ENCODE measurements around the gene SYNE1.
"Not testable (repeated sequence)": the region's sequence is repeated elsewhere in the genome, so short reads cannot be mapped to it uniquely, and the experiment has no call there.

Gene SYNE1

DNA sequence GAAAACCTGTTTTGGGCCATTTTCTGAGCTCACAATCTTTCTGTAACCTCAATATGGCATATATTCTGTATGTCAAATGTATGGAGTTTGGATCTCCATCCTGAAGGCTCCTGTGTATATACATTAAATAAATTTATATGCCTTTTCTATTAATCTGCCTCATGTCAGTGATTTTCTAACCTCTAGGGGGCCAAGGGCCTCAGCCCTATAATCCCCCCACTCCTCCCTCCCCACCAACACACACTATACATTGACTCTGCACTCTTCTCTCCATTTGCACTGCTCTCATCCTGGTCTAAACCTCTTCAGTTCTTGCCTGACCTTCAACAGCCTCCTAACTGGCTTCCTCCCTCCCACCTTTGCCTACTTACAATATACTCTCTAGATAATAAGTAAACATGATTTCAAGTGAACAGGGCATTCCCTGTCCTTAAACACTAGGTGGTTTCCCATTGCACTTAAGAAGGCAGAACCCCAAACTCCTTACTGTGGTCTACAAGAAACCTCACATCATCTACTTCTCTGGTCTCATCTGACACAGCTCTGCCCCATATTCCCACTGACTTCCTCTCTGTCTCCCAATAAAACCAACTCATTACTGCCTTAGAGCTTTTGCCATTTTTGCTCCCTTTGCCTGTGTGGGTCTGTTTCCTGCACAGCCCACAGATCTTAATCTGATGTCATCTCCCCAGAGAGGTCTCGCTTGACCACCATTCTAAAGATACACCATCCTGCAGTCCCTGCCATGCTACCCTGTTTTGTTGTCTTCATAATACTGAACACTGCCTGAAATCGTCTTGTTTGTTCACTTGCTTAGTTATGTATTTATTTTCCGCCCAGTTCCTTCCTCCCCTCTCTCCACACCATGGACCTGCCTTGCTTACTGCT lies 213.7 kb downstream of the SYNE1 start:
- DNase-seq (ENCODE audit: low spot score): no peak

DNA sequence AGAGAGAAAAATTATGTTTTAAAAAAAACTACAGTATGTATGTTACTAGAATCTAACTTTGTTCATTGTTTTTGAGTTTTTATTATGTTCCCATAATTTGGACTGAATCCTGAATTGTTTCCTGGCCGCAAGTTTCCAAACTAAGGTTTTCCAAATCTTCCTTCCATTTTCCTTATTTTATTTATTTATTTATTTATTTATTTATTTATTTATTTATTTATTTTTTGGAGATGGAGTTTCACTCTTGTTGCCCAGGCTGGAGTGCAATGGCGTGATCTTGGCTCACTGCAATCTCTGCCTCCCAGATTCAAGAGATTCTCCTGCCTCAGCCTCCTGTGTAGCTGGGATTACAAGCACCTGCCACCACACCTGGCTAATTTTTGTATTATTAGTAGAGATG lies 215.7 kb downstream of the SYNE1 start:
- not testable (repeated sequence) for DNase-seq (ENCODE audit: low spot score)

DNA sequence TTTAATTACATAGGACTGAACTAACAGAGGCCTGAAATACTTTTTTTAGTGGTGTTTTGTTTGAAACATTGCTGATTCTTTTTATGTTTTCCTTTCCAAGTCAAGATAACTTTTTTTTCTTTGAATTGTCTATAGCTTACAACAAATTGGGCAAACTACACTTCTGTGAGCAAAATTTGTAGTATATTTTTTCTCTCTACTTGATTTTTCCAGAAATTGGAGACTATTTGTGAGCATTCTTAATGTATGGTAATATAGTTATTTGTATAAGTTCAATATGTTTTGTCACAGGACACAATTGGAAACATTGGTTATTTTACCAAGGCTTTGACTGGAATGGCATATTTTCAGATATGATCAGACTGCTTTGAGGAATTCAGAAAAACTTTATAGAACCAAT lies 216.5 kb downstream of the SYNE1 start:
- no peak for DNase-seq (ENCODE audit: low spot score)

- DNase-seq (ENCODE audit: low spot score): no peak
Observed at GRCh38 chr6:152418551-152418950, 218.6 kb downstream of the SYNE1 start.

- DNase-seq (ENCODE audit: low spot score): peak; percentile 6
Observed at GRCh38 chr6:152416652-152417051, 220.5 kb downstream of the SYNE1 start.

DNA sequence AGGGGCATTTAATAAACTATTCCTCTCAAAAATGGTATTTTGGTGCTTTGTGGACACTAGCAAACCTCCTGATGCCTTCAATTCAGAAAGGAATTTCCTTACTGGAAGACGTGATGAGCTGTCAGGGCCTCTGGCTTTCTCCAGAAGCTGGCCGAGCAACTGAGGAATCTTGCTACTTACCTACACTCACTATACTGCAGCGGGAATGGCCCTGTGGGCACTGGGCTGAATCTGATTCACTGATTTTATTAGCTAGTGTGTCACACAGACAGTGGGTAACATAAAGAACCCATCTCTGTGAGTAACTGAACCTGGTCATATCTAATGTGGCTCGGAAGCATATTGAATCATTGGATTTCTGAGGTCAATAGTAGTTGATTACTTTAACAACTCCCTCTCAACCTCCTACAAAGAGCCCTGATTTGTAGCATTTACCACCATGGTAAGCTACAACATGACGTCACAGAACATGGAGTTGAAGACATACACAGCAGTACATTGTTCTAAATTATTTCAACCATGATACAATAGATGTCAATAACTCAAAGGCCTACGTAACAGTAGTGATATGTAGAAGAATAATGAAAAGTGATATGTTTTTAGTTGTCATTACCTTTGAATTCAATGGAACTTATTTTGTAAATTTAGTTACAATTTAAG lies 232.1 kb downstream of the SYNE1 start:
- DNase-seq (ENCODE audit: low spot score): no peak

GRCh38 chr6:152404086-152404857 lies 232.9 kb downstream of the SYNE1 start:
- no peak for DNase-seq (ENCODE audit: low spot score)

GRCh38 chr6:152402791-152403190 lies 234.4 kb downstream of the SYNE1 start:
- no peak for DNase-seq (ENCODE audit: low spot score)

GRCh38 chr6:152401978-152402377 lies 235.2 kb downstream of the SYNE1 start:
- DNase-seq (ENCODE audit: low spot score): no peak

DNA sequence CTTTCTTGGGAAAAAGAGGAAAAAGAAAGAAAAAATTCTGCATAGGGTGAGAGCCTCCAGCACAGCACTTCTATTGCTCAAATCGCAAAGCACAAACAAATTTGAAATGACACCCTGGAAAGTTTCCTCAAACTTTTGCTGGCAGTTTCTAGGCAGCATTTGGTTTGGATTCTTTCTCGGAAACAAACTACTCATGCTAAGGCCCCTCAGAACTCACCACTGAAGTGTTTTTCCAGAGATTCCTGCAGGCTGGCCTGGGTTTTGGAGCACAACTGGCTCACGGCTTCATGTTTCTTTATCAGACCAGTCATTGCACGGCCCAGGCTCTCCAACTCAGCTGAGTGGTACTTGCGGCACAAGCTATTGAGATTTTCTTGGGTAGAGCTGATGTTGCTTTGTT lies 237.8 kb downstream of the SYNE1 start:
- no peak for DNase-seq (ENCODE audit: low spot score)

DNA sequence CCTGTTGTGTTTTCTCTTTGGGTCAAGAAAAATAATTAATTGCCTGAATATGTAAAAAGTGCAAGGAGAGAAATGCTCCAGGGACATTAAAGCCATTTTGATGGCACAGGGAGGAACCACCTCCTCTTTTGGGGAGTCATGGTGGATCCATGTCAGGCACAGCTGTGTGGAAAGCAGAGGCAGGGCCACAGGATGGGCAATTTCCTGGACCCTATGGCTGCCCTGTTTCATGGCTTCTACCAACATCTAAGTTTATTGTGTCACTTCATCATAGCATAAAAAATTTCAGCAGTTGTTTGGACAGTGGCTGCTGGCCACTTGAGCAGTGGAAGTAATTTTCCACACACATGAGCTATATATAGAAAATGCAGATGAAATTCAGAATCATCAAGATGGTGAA lies 238.2 kb downstream of the SYNE1 start:
- DNase-seq (ENCODE audit: low spot score): no peak

GRCh38 chr6:152398316-152398715 lies 238.8 kb downstream of the SYNE1 start:
- DNase-seq (ENCODE audit: low spot score): no peak

GRCh38 chr6:152394303-152394702 lies 242.9 kb downstream of the SYNE1 start:
- no peak for DNase-seq (ENCODE audit: low spot score)

- no peak for DNase-seq (ENCODE audit: low spot score)
Observed at GRCh38 chr6:152391179-152391880, 245.8 kb downstream of the SYNE1 start.

- no peak for DNase-seq (ENCODE audit: low spot score)
Observed at GRCh38 chr6:152387091-152387490, 250.1 kb downstream of the SYNE1 start.

DNA sequence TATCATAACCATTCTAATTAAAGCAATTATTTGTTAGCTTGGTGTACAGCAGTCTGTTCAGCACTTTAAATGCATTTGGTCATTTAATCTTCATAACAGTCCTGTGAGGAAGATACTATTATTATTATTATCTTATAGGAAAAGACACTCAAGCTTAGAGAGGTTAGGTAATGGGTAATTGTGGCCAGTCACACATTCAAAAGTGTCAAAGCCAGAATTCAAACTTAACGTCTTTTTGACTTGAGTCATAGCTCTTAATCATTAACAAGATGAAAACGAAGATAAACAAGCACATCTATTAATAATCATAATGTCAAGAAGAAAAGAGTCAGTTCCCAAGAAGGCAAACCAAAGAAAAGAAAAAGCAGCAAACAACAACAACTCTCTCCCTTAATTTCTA lies 251.0 kb downstream of the SYNE1 start:
- no peak for DNase-seq (ENCODE audit: low spot score)

DNA sequence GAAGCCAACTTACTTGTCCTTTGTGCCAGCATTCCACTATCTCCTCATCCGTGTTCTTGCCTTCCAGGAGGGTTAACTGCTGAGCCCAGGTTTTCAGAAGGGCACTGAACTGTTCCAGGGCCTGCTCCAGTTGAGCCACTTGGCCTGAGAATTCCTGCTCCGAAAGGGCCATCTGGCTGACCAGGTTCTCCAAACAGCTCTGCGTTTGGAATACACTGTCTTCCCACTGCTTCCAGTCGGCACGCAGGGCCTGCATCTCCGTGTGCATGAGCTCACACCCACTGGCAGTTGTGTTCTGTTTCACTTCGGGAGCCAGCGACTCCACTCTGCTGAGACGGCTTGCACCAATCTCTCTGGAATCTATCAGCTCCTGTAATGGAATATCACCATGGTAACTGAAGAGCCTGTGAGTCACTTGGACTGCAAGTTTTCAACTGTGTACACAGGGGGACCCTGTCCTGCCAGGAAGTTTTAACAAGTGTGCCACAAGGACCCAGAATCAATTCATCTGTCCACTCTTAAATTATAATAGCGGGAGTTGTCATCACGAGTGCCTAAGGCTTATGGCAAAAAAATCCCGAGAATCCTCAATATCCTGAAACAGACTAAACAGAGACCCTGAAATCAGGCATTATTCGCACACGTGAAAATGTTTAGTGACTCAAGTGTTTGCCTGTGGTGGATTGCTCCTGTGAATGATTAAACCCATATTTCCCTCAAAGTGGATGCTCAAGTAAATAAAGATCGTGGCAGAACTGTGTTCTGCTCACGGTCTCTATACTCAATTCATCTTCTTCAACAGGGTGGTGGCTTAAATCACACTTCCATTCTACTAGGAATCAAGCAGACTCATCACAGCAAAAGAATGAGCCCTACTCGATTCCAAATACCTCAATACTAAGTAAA lies 255.9 kb downstream of the SYNE1 start:
- DNase-seq (ENCODE audit: low spot score): peak; percentile 72

DNA sequence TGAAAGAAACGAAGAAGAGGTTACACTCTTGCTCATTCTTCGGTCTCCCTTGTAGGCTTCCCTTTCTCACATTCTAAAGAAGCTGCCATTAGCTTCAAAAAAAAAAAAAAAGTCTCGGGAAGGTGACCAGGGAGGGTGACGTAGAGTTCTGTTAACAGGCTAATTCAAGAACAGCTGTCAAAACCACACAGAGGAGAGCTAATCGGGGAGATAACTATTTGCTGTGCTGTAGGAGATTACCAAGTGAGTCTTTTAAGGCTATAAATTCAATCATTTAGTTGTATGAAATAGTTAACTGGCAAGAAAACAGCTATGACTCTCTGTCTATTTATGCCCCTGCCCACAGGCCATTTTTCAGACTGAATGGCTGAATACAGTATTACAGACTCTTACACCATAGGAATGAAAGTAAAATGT lies 256.8 kb downstream of the SYNE1 start:
- peak; percentile 73 for DNase-seq (ENCODE audit: low spot score)

DNA sequence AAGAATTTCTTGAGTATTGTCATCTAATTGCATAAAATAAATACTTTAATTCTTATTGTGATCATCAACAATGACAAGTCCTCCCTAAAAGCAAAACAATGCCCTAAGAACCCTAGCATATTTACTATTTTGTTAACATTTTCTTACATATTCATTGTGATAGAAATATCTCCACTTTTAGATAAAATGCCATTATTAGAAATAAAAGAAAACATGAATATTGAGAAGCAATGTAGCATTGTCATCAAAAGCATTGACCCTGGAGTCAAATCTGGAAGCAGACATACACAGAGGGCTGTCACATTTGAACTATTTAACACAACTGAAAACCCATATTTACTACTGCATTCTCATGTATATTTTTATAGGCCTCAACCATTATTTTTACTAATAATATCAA lies 257.7 kb downstream of the SYNE1 start:
- DNase-seq (ENCODE audit: low spot score): peak; percentile 42

- peak; percentile 68 for DNase-seq (ENCODE audit: low spot score)
Observed at GRCh38 chr6:152378169-152378568, 259.0 kb downstream of the SYNE1 start.

- no peak for DNase-seq (ENCODE audit: low spot score)
Observed at GRCh38 chr6:152375197-152375596, 262.0 kb downstream of the SYNE1 start.
